HG03060 (cell line): ENCODE results near the gene MAP3K4.

Experiments used
- ATAC-seq: cut with Tn5 transposase; IDR thresholded peaks from one replicate; pipeline ENCODE4 v1.9.1; 2021; ENCODE audit warnings: low read depth, moderate number of reproducible peaks; ENCODE audit not compliant: unreplicated experiment

Gene MAP3K4

GRCh38 chr6:160999516-160999915 lies 7.9 kb downstream of the MAP3K4 start:
- no peak for ATAC-seq

- no peak for ATAC-seq
These were observed 9.1 kb downstream of the MAP3K4 start for GRCh38 chr6:161000632-161001031.

GRCh38 chr6:161001421-161001820 lies 9.9 kb downstream of the MAP3K4 start:
- ATAC-seq: no peak

GRCh38 chr6:161003336-161003735 lies 11.8 kb downstream of the MAP3K4 start:
- no peak for ATAC-seq

GRCh38 chr6:161008245-161008644 lies 16.7 kb downstream of the MAP3K4 start:
- no peak for ATAC-seq

- ATAC-seq: no peak
These were observed 18.4 kb downstream of the MAP3K4 start for GRCh38 chr6:161009991-161010390.

GRCh38 chr6:161010418-161010817 lies 18.8 kb downstream of the MAP3K4 start:
- ATAC-seq: no peak

GRCh38 chr6:161011492-161012480 lies 20.2 kb downstream of the MAP3K4 start:
- no peak for ATAC-seq

- no peak for ATAC-seq
These were observed 22.1 kb downstream of the MAP3K4 start for GRCh38 chr6:161013695-161014094.

- ATAC-seq: no peak
These were observed 26.4 kb downstream of the MAP3K4 start for GRCh38 chr6:161017766-161018564.

GRCh38 chr6:161019324-161019839 lies 27.8 kb downstream of the MAP3K4 start:
- no peak for ATAC-seq

GRCh38 chr6:161021543-161021942 lies 30.0 kb downstream of the MAP3K4 start:
- no peak for ATAC-seq

GRCh38 chr6:161021998-161022743 lies 30.6 kb downstream of the MAP3K4 start:
- no peak for ATAC-seq

- ATAC-seq: no peak
These were observed 31.7 kb downstream of the MAP3K4 start for GRCh38 chr6:161023316-161023715.

- ATAC-seq: no peak
These were observed 32.9 kb downstream of the MAP3K4 start for GRCh38 chr6:161024364-161024920.

- no peak for ATAC-seq
These were observed 35.8 kb downstream of the MAP3K4 start for GRCh38 chr6:161027385-161027784.

- peak; percentile 74 for ATAC-seq
These were observed 37.7 kb downstream of the MAP3K4 start for GRCh38 chr6:161029195-161029809.

GRCh38 chr6:161031721-161032495 lies 40.3 kb downstream of the MAP3K4 start:
- no peak for ATAC-seq

GRCh38 chr6:161033667-161034066 lies 42.1 kb downstream of the MAP3K4 start:
- ATAC-seq: no peak
